ENCODE data around the gene SHTN1. TPM values are rescaled to one million over a fixed set of nuclear protein-coding genes. Genes with fewer than 3 reads are reported as not detected.

The SHTN1 gene
- total and polyA plus RNA-seq, 2 of the 4 experiments (the other 2 are of a cell fraction) = 0.54 to 2.3 TPM

GRCh38 chr10:116868722-116869121, 136.3 kb downstream of the SHTN1 start:
- TF ChIP-seq MAZ (IDR thresholded peaks at IDR 0.05; ENCODE audit: borderline replicate concordance, low read depth, low read length) (no peak), RAD21 (IDR thresholded peaks at IDR 0.05; ENCODE audit: low read length) (no peak), ELK1 (IDR thresholded peaks at IDR 0.05; ENCODE audit: borderline replicate concordance, low read depth, low read length) (no peak), POLR2A (IDR thresholded peaks at IDR 0.05; ENCODE audit: low read depth, low read length) (no peak), BHLHE40 (IDR thresholded peaks at IDR 0.05; ENCODE audit: low read depth, low read length) (no peak), USF2 (IDR thresholded peaks at IDR 0.05; ENCODE audit: low read depth, low read length) (no peak), CHD1 (IDR thresholded peaks at IDR 0.05; ENCODE audit: low read depth, low read length) (no peak), RFX5 (IDR thresholded peaks at IDR 0.05; ENCODE audit: low read depth, low read length) (no peak), MAFK (IDR thresholded peaks at IDR 0.05; ENCODE audit: low read depth, low read length) (no peak), MXI1 (IDR thresholded peaks at IDR 0.05; ENCODE audit: borderline replicate concordance, low read depth, low read length) (no peak), RCOR1 (IDR thresholded peaks at IDR 0.05; ENCODE audit: insufficient replicate concordance, low read length) (no peak), FOS (IDR thresholded peaks at IDR 0.05; ENCODE audit: low read depth, low read length) (no peak)

More at GRCh38 chr10:116868722-116869121, 136.3 kb downstream of the SHTN1 start:
- no peak overlapping the region for H3K56ac ChIP-seq (ENCODE audit: extremely low read depth, insufficient read depth, low read length)
- no peak overlapping the region for H4K5ac ChIP-seq (ENCODE audit: low read depth, low read length)
- no peaks in the 10 kb centered on the region for H3K9me1 ChIP-seq (ENCODE audit: insufficient read depth, low read length)
- ChIA-PET POLR2A (ENCODE audit: unreplicated experiment) (no interaction called here), CTCF (no interaction called here)
- no peak overlapping the region for H2BK15ac ChIP-seq (ENCODE audit: low read depth, low read length)
- WGBS, 2 experiments (ENCODE audit: extremely low coverage in 2 of 2, insufficient read length in 1 of 2) = no CpG with 5 or more reads among the region's 4 CpGs
- no peak overlapping the region for H3K23ac ChIP-seq (ENCODE audit: low read depth, low read length)
- H2BK5ac ChIP-seq (ENCODE audit: low read depth, low read length, poor library complexity, severe bottlenecking) = no peak overlapping the region
- BruUV-seq (replicated peaks) = no TSS peak
- H3K14ac ChIP-seq (replicated peaks; ENCODE audit: low read depth, low read length) = no peak overlapping the region
- no peak overlapping the region for H2AFZ ChIP-seq (replicated peaks; ENCODE audit: low read length, poor library complexity)
- H2BK120ac ChIP-seq (ENCODE audit: low read depth, low read length) = no peak overlapping the region
- H3K27ac ChIP-seq (ENCODE audit: insufficient read depth, low read length) = no peak overlapping the region
- H2AK9ac ChIP-seq (replicated peaks; ENCODE audit: low read depth, low read length, poor library complexity) = no peak overlapping the region
- dilution Hi-C loops (cut with HindIII; ENCODE audit: low sequenced_read_pairs, unreplicated experiment) (no loop called here), intact Hi-C loops (cut with micrococcal nuclease) (no loop called here), in situ Hi-C loops (cut with MboI; ENCODE audit: low sequenced_read_pairs) (no loop called here)
- no peaks in the 10 kb centered on the region for H4K20me1 ChIP-seq (ENCODE audit: insufficient read depth, low read length)
- no peak overlapping the region for H4K8ac ChIP-seq (ENCODE audit: low read depth in 2 of 2, low read length in 2 of 2)
- H4K91ac ChIP-seq (ENCODE audit: insufficient read depth, low read depth, low read length) = no peak overlapping the region
- no peak overlapping the region for H2AK5ac ChIP-seq (ENCODE audit: low read depth, low read length)
- no peak overlapping the region for H2BK20ac ChIP-seq (ENCODE audit: low read depth, low read length)
- no peaks in the 10 kb centered on the region for H3K79me1 ChIP-seq (ENCODE audit: low read depth in 1 of 2, low read length in 2 of 2)
- H3K4me3 ChIP-seq (ENCODE audit: insufficient read depth, low read depth, low read length) = no peak overlapping the region
- H3K9me3 ChIP-seq (ENCODE audit: control insufficient read depth, insufficient read depth, low read length) = no peaks in the 10 kb centered on the region
- H3K4me2 ChIP-seq (ENCODE audit: low read depth, low read length) = no peak overlapping the region
- H3K36me3 ChIP-seq (ENCODE audit: control insufficient read depth, insufficient read depth, low read length) = no peaks in the 10 kb centered on the region
- H3K4ac ChIP-seq (ENCODE audit: low read depth, low read length) = no peak overlapping the region
- no peak for ATAC-seq (ENCODE audit: low read depth)
- H3K27me3 ChIP-seq (ENCODE audit: control insufficient read depth, insufficient read depth, low read length) = peaks cover 7% of the 10 kb centered on the region
- no peaks in the 10 kb centered on the region for H3K4me1 ChIP-seq (ENCODE audit: control insufficient read depth, insufficient read depth, low read length)
- DNase-seq = no peak
- H3K18ac ChIP-seq (ENCODE audit: low read depth, low read length) = no peak overlapping the region
- H3K9ac ChIP-seq (ENCODE audit: low read depth, low read length) = no peak overlapping the region
